Naive thymus-derived CD4-positive, alpha-beta T cell (primary cell): Measurements from ENCODE around the gene ABHD12B. TPM values are rescaled to one million over a fixed set of nuclear protein-coding genes. Genes with fewer than 3 reads are reported as not detected.
"Not testable (repeated sequence)": the region's sequence is repeated elsewhere in the genome, so short reads cannot be mapped to it uniquely, and the experiment has no call there.

Source experiments
- ATAC-seq: fragments of 150-1000 bp; cut with Tn5 transposase; 2 replicates; pipeline ENCODE4 v1.10.0; 2021; ENCODE audit warnings: mild to moderate bottlenecking, moderate library complexity
- CTCF ChIA-PET: fragments of 350-600 bp; sonication (Branson Sonifier 250); formaldehyde crosslinking; loops from one replicate; lab custom pipeline; 2021; ENCODE audit warnings: antibody characterized with exemption; lab: Charles Lee
- POLR2A ChIA-PET: fragments of 350-600 bp; sonication (Branson Sonifier 250); formaldehyde crosslinking; loops from one replicate; lab custom pipeline; 2021; ENCODE audit warnings: antibody characterized with exemption, inconsistent platforms; lab: Charles Lee
- DNase-seq, 9 donors: peaks; one replicate each; pipeline versions ENCODE4 v3.0.0 to v3.0.0-alpha.2; 2020 to 2022; ENCODE audit warnings: mixed read lengths in 1 of 9
- H3K27ac ChIP-seq: one replicate; pipeline ENCODE4 v1.7.0; 2013; ENCODE audit warnings: mild to moderate bottlenecking, low read depth, low read length, moderate library complexity
- H3K27me3 ChIP-seq, 2 donors: one replicate each; pipeline ENCODE4 v1.7.0; 2013; ENCODE audit warnings: low read length in 2 of 2, mild to moderate bottlenecking in 2 of 2, moderate library complexity in 2 of 2; ENCODE audit not compliant: control insufficient read depth in 2 of 2, insufficient read depth in 2 of 2
- H3K36me3 ChIP-seq, 3 experiments: 1 replicate in 2 of 3; 2 replicates in 1 of 3; pipeline ENCODE4 v1.7.0; 2013; ENCODE audit warnings: low read length in 3 of 3, mild to moderate bottlenecking in 3 of 3, moderate library complexity in 1 of 3; ENCODE audit not compliant: insufficient read depth in 3 of 3, control insufficient read depth in 2 of 3
- H3K4me1 ChIP-seq, 2 donors: one replicate each; pipeline ENCODE4 v1.7.0; 2013; ENCODE audit warnings: low read length in 2 of 2, mild to moderate bottlenecking in 2 of 2, moderate library complexity in 1 of 2; ENCODE audit not compliant: control insufficient read depth in 2 of 2, insufficient read depth in 2 of 2
- H3K4me3 ChIP-seq: 2 replicates; pipeline ENCODE4 v1.7.0; 2013; ENCODE audit warnings: mild to moderate bottlenecking, low read length
- H3K9me3 ChIP-seq, 3 experiments: 1 replicate in 2 of 3; 2 replicates in 1 of 3; pipeline ENCODE4 v1.7.0; 2013; ENCODE audit warnings: low read length in 3 of 3; ENCODE audit not compliant: control insufficient read depth in 2 of 3
- H3K27ac Mint-ChIP-seq, 9 donors: one replicate each; pipeline ENCODE4 v1.8.0; 2020 to 2022; ENCODE audit warnings: mixed read lengths in 9 of 9, mild to moderate bottlenecking in 8 of 9, moderate library complexity in 5 of 9, inconsistent platforms in 2 of 9
- H3K27me3 Mint-ChIP-seq, 5 donors: one replicate each; pipeline ENCODE4 v1.8.0; 2021 to 2022; ENCODE audit warnings: mixed read lengths in 5 of 5, mild to moderate bottlenecking in 1 of 5
- H3K36me3 Mint-ChIP-seq, 5 donors: one replicate each; pipeline ENCODE4 v1.8.0; 2020 to 2022; ENCODE audit warnings: mixed read lengths in 5 of 5, mild to moderate bottlenecking in 3 of 5, inconsistent platforms in 1 of 5
- H3K4me1 Mint-ChIP-seq, 7 donors: one replicate each; pipeline ENCODE4 v1.8.0; 2020 to 2022; ENCODE audit warnings: mixed read lengths in 7 of 7, mild to moderate bottlenecking in 3 of 7, inconsistent platforms in 1 of 7
- H3K4me3 Mint-ChIP-seq, 10 donors: one replicate each; pipeline ENCODE4 v1.8.0; 2020 to 2022; ENCODE audit warnings: mild to moderate bottlenecking in 10 of 10, mixed read lengths in 10 of 10, moderate library complexity in 6 of 10, inconsistent platforms in 2 of 10
- H3K9me3 Mint-ChIP-seq, 11 donors: one replicate each; pipeline ENCODE4 v1.8.0; 2020 to 2022; ENCODE audit warnings: mixed read lengths in 11 of 11, mild to moderate bottlenecking in 4 of 11, inconsistent platforms in 1 of 11, moderate library complexity in 1 of 11
- intact Hi-C, 2 donors: fragments of 100-400 bp; cut with micrococcal nuclease; formaldehyde crosslinking; loops; one replicate each; pipeline ENCODE4 v1.15.1; 2023
- polyA plus RNA-seq, 2 donors: library from polyadenylated mRNA; unstranded; fragments of 300-500 nt; fragmentation: Illumina TruSeq; gene quantifications; one replicate each; pipeline ENCODE4 v1.2.3, GENCODE V29; 2021
- total RNA-seq, 6 experiments: library from RNA in 5 of 6; stranded (reverse) in 5 of 6; gene quantifications; 1 replicate in 5 of 6; 2 replicates in 1 of 6; pipeline ENCODE4 v1.2.3 and lab custom pipeline; 2021 to 2026

Gene ABHD12B
- total and polyA plus RNA-seq, 7 experiments from 2014 or later, result 0.37 TPM; not detected in 6

DNA sequence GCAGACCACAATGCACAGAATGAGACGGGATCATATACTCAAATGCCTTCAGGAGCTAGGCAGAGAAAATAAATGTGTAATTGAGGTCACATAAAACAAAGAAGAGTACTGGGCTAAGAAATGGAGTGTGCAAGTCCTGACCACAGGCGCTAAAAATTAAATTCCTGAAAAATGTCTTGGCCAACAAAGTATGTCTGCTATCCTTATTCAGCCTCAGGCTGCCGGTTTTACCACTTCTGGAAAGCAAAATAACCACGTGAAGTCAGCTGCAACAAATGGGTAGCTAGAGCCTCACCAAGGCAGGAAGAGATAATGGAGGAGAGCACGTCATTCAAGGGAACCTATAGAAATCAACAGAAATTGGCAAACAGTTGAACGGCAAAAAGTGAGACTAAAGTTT is 69.3 kb downstream of the ABHD12B start:
- no peaks in the 10 kb centered on the region for H3K9me3 ChIP-seq
- peaks cover 0 to 21% (median 12%) of the 10 kb centered on the region in 7 donors for H3K4me1 Mint-ChIP-seq
- H3K4me1 ChIP-seq, result peaks cover 3 to 6% of the 10 kb centered on the region in 2 donors
- POLR2A ChIA-PET, result no interaction called here
- CTCF ChIA-PET, result no interaction called here
- no peak overlapping the region for H3K27ac ChIP-seq
- H3K27ac Mint-ChIP-seq, result no peak overlapping the region
- intact Hi-C loops, result no loop called here
- no peaks in the 10 kb centered on the region for H3K36me3 ChIP-seq
- DNase-seq (no peak), ATAC-seq (no peak)
- peaks cover 45 to 60% (median 55%) of the 10 kb centered on the region in 5 donors for H3K27me3 Mint-ChIP-seq
- peaks cover 5 to 12% of the 10 kb centered on the region in 2 donors for H3K27me3 ChIP-seq
- H3K4me3 Mint-ChIP-seq, result peak overlapping the region in 1 of 10 donors; percentile 38
- no peak overlapping the region for H3K4me3 ChIP-seq
- H3K36me3 Mint-ChIP-seq, result peaks cover 0 to 12% (median 2%) of the 10 kb centered on the region in 5 donors
- peaks cover 0 to 3% (median 0%) of the 10 kb centered on the region in 11 donors for H3K9me3 Mint-ChIP-seq

DNA sequence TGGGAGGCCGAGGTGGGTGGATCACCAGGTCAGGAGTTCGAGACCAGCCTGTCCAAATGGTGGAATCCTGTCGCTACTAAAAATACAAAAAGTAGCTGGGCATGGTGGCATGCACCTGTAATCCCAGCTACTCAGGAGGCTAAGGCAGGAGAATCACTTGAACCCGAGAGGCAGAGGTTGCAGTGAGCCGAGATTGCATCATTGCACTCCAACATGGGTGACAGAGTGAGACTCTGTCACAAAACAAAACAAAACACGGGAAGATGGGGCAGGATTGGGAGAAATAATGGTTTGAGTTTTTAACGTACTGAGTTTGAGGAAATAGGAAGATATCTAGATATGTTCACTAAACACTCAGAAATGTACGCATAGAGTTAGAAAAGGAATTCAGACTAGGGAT is 69.8 kb downstream of the ABHD12B start:
- H3K27ac ChIP-seq, POLR2A ChIA-PET, intact Hi-C loops, H3K9me3 Mint-ChIP-seq, H3K9me3 ChIP-seq, ATAC-seq, CTCF ChIA-PET, H3K27ac Mint-ChIP-seq, H3K4me3 ChIP-seq, DNase-seq, H3K36me3 ChIP-seq, H3K4me1 ChIP-seq: not testable (repeated sequence)
- Mint-ChIP-seq H3K36me3 (peaks cover 0 to 12% (median 2%) of the 10 kb centered on the region in 5 donors), H3K27me3 (peaks cover 45 to 60% (median 54%) of the 10 kb centered on the region in 5 donors), H3K4me1 (peaks cover 0 to 21% (median 12%) of the 10 kb centered on the region in 7 donors), H3K4me3 (peak overlapping the region in 1 of 10 donors; percentile 14)
- H3K27me3 ChIP-seq, result peaks cover 5 to 12% of the 10 kb centered on the region in 2 donors

DNA sequence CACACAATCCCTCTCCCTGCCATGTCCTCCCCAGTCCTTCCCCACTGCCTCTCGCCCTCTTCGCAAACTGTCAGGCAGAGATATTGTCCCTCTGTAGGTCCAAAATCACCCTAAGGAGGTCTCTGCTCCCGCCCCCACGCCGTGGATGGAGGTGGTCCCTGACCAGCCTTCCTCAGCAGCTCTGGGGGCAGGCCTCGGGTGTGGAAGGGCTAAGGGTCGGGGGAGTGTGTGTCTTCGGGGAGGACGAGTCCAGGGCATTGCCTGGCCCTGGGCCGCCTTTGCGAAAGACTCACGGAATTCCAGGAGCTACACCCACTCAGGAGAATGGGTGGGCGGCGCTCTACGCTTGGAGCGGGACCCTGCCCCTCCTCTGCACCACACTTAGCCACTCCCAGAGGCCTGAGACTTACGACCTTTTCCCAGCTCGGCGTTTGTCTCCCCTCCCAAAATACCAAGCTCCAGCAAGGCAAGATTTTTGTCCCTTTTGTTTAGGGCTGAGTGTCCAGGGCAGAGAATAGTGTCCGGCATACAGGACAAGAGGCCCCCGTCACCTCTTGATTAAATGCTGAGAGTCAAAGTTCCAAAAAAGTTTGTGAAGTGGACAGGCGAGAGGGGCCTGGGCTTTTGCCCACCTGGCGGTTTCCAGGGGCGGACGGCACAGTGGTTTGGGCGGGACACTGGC is 71.5 kb downstream of the ABHD12B start:
- Histone ChIP-seq H3K27me3 (peaks cover 5 to 12% of the 10 kb centered on the region in 2 donors), H3K9me3 (no peaks in the 10 kb centered on the region), H3K36me3 (no peaks in the 10 kb centered on the region), H3K4me3 (peak overlapping the region; percentile 55), H3K27ac (no peak overlapping the region), H3K4me1 (peaks cover 3 to 6% of the 10 kb centered on the region in 2 donors)
- ATAC-seq (peak; percentile 13), DNase-seq (no peak)
- H3K4me1 Mint-ChIP-seq, result peaks cover 0 to 21% (median 12%) of the 10 kb centered on the region in 7 donors
- ChIA-PET POLR2A (no interaction called here), CTCF (no interaction called here)
- peaks cover 45 to 53% (median 51%) of the 10 kb centered on the region in 5 donors for H3K27me3 Mint-ChIP-seq
- intact Hi-C loops, result no loop called here
- peaks cover 0 to 12% (median 2%) of the 10 kb centered on the region in 5 donors for H3K36me3 Mint-ChIP-seq
- H3K27ac Mint-ChIP-seq, result no peak overlapping the region
- peak overlapping the region; percentile 48 to 90 (median 71) for H3K4me3 Mint-ChIP-seq
- H3K9me3 Mint-ChIP-seq, result peaks cover 0 to 3% (median 0%) of the 10 kb centered on the region in 11 donors

DNA sequence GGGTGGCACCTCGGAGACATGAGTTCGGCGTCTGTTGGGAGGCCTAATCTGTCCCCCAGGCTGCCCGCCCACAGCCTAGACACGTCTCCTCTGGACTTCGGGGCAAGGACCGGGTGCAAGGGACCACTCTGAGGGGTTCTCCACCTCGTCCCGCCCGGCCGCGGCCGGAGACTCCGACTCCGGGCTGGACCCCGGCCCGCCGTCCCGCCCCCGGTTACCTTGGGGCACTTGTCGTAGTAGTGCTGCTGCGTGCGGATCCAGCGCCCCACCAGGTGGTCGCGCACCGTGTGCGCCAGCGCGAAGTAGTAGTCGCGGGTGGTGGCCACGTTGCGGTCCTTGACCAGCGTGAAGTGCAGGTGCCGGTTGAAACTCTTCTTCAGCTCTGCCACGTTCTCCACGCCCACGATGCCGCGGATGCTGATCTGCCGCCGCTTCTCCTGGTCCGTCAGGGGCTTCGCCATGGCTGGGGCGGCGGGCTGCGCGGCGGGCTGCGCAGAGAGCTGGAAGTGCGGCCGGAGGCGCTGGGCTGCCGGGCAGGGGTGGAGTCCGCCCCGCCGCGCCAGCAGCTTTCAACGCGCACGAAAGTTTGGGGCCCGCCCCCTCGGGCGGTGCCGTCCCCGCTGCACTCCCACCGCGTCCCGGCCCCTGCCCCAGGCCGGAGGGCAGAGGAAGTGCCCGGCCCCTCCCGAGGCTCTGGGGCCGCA is 72.2 kb downstream of the ABHD12B start, which contains the start of gene PYGL:
Gene PYGL, minus strand, starts transcription at position 541 of the 704 bp plus-strand sequence. Its CDS starts 80 bp downstream, at position 461.
- peak; percentile 78 for ATAC-seq
- Histone ChIP-seq H3K27ac (no peak within 1 kb of the TSS), H3K4me3 (peak within 1 kb of the TSS; percentile 55), H3K36me3 (no peaks in the 10 kb centered on the region), H3K27me3 (peaks cover 5 to 12% of the 10 kb centered on the region in 2 donors), H3K9me3 (no peaks in the 10 kb centered on the region), H3K4me1 (peaks cover 3 to 6% of the 10 kb centered on the region in 2 donors)
- POLR2A ChIA-PET, result no interaction called here
- DNase-seq, result peak in 5 of 9 donors; percentile 6 to 47 (median 12)
- intact Hi-C loops, result no loop called here
- H3K9me3 Mint-ChIP-seq, result peaks cover 0 to 6% (median 0%) of the 10 kb centered on the region in 11 donors
- CTCF ChIA-PET, result no interaction called here
- H3K27ac Mint-ChIP-seq, result peak within 1 kb of the TSS in 5 of 9 donors; percentile 3 to 47 (median 34)
- peaks cover 44 to 51% (median 47%) of the 10 kb centered on the region in 5 donors for H3K27me3 Mint-ChIP-seq
- peaks cover 0 to 21% (median 12%) of the 10 kb centered on the region in 7 donors for H3K4me1 Mint-ChIP-seq
- H3K36me3 Mint-ChIP-seq, result peaks cover 0 to 12% (median 2%) of the 10 kb centered on the region in 5 donors
- H3K4me3 Mint-ChIP-seq, result peak within 1 kb of the TSS; percentile 77 to 91 (median 86)

DNA sequence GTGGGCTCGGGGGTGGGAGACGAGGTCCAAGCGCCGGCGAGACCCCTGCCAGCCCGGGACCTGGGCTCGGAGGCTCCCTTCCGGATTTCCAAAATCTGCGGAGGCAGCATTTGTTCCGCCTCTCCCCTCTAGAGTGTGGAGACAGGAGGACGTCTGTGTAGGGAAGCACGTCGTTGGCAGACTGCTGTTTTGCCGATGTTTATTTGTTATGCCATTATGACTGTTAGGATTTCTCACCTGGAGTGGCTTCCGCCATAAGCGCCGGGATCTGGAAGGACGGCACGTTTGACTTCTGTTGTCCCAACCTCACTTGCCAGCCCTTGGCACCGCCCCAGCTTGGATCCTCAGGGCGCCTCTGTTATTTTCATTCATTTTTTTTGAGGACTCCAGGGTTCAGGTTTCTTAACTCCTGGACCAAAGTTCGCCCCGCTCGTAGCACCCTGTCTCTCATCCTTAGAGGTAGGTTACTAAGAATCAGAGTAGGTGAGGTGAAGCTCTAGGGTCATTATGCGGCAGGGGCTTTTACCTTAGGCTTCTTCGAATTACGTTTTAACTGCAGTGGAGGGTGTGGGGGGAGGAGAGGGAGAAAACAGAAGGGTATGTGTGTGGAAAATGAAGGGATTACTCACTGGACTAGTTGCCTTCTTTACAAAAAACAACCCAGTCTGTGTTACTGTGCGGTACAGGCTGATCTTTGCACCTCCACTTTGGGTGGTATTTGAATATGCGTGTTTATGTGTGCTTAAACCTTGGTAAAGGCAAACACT is 73.0 kb downstream of the ABHD12B start:
- Histone ChIP-seq H3K36me3 (no peaks in the 10 kb centered on the region), H3K9me3 (no peaks in the 10 kb centered on the region), H3K4me3 (peak overlapping the region; percentile 55), H3K27ac (no peak overlapping the region), H3K27me3 (peaks cover 5 to 12% of the 10 kb centered on the region in 2 donors), H3K4me1 (peaks cover 3 to 6% of the 10 kb centered on the region in 2 donors)
- Mint-ChIP-seq H3K27ac (peak overlapping the region in 5 of 9 donors; percentile 3 to 47 (median 34)), H3K4me1 (peaks cover 0 to 21% (median 12%) of the 10 kb centered on the region in 7 donors), H3K9me3 (peaks cover 0 to 8% (median 0%) of the 10 kb centered on the region in 11 donors), H3K36me3 (peaks cover 0 to 12% (median 2%) of the 10 kb centered on the region in 5 donors), H3K4me3 (peak overlapping the region; percentile 77 to 91 (median 86)), H3K27me3 (peaks cover 38 to 49% (median 42%) of the 10 kb centered on the region in 5 donors)
- peak in 2 of 9 donors; percentile 0 to 11 for DNase-seq
- peak; percentile 26 for ATAC-seq
- intact Hi-C loops, result no loop called here
- ChIA-PET POLR2A (no interaction called here), CTCF (no interaction called here)
